HT1080 (cell line): ENCODE data around the gene CPHXL2. TPM values are rescaled to one million over a fixed set of nuclear protein-coding genes. Genes with fewer than 3 reads are reported as not detected.

Source experiments
- DNase-seq: peaks from one replicate; pipeline ENCODE4 v3.0.0-alpha.2; 2015; ENCODE audit warnings: low read depth
- polyA plus RNA-seq, 2 experiments: library from polyadenylated mRNA; depleted of rRNA; stranded (reverse); fragments of >200 nt; gene quantifications; 2 replicates each; pipeline ENCODE4 v1.2.3, GENCODE V29; 2015
- total RNA-seq: library from RNA; depleted of rRNA; stranded (reverse); fragments of >200 nt; shearing (Covaris generic); gene quantifications from 2 replicates; pipeline ENCODE4 v1.2.3, GENCODE V29; 2014; rRNA removed

CPHXL2 gene
- total RNA-seq: not detected in 2 replicates
- not detected in 2 replicates for polyA plus RNA-seq (2015; cell fraction: cytosol; rRNA removed)
- not detected in 2 replicates for polyA plus RNA-seq (2015; cell fraction: nucleus; rRNA removed)

GRCh38 chr16:75676909-75677308 is at the start of gene CPHXL2:
Gene CPHXL2 (minus strand): TSS chr16:75677009. CDS start chr16:75676999, 10 bp downstream.
- DNase-seq: no peak

GRCh38 chr16:75726390-75726789 is 49.6 kb upstream of the CPHXL2 start, which contains the start of gene CPHXL:
Gene CPHXL (minus strand): TSS chr16:75726490. CDS start chr16:75726442, 48 bp downstream.
- no peak for DNase-seq

GRCh38 chr16:75718452-75718851 is 41.6 kb upstream of the CPHXL2 start:
- no peak for DNase-seq

GRCh38 chr16:75714661-75715060 is 37.9 kb upstream of the CPHXL2 start:
- no peak for DNase-seq

- no peak for DNase-seq
Observed at GRCh38 chr16:75710344-75710743, 33.5 kb upstream of the CPHXL2 start.

- DNase-seq: peak; percentile 76
Observed at GRCh38 chr16:75703306-75703705, 26.5 kb upstream of the CPHXL2 start.

GRCh38 chr16:75702242-75702641 is 25.4 kb upstream of the CPHXL2 start:
- peak; percentile 33 for DNase-seq

- no peak for DNase-seq
Observed at GRCh38 chr16:75701361-75701760, 24.6 kb upstream of the CPHXL2 start, which contains the start of gene DUXB. Gene DUXB (minus strand): TSS chr16:75701461. CDS start chr16:75701418, 43 bp downstream.

GRCh38 chr16:75697571-75697970 is 20.8 kb upstream of the CPHXL2 start:
- no peak for DNase-seq

- no peak for DNase-seq
Observed at GRCh38 chr16:75695708-75696107, 18.9 kb upstream of the CPHXL2 start.

GRCh38 chr16:75687361-75687760 is 10.6 kb upstream of the CPHXL2 start:
- DNase-seq: no peak

- DNase-seq: no peak
Observed at GRCh38 chr16:75682308-75682707, 5.5 kb upstream of the CPHXL2 start.

GRCh38 chr16:75679366-75679765 is 2.6 kb upstream of the CPHXL2 start:
- no peak for DNase-seq

GRCh38 chr16:75667503-75667902 is 9.3 kb downstream of the CPHXL2 start:
- DNase-seq: no peak

- DNase-seq: no peak
Observed at GRCh38 chr16:75660726-75661302, 16.0 kb downstream of the CPHXL2 start.

GRCh38 chr16:75660321-75660720 is 16.5 kb downstream of the CPHXL2 start:
- no peak for DNase-seq

GRCh38 chr16:75658175-75658574 is 18.6 kb downstream of the CPHXL2 start:
- DNase-seq: no peak

GRCh38 chr16:75653922-75654321 is 22.9 kb downstream of the CPHXL2 start:
- no peak for DNase-seq

- peak; percentile 69 for DNase-seq
Observed at GRCh38 chr16:75648265-75649076, 28.3 kb downstream of the CPHXL2 start.

- DNase-seq: peak; percentile 95
Observed at GRCh38 chr16:75647492-75648264, 29.1 kb downstream of the CPHXL2 start, which contains the start of the genes KARS1 and TERF2IP. Gene KARS1 (minus strand): TSS chr16:75647665. CDS start chr16:75647639, 26 bp downstream. Gene TERF2IP (plus strand): TSS chr16:75647773. CDS start chr16:75647883, 110 bp downstream.

GRCh38 chr16:75647112-75647491 is 29.7 kb downstream of the CPHXL2 start:
- DNase-seq: no peak
